Lower leg skin (tissue), 3 donors: ENCODE data around the gene RERGL.

Experiments used
- POLR2A ChIP-seq, 2 donors: fragments of 450-650 bp; IDR thresholded peaks; one replicate each; pipeline ENCODE4 v1.6.1; 2016 to 2017; ENCODE audit warnings: antibody characterized with exemption in 2 of 2, mild to moderate bottlenecking in 1 of 2, moderate library complexity in 1 of 2
- TF ChIP-seq, protein P1 (sequence below), 3 donors: fragments of 450-650 bp; IDR thresholded peaks; one replicate each; pipeline ENCODE4 v1.5.1; 2016; ENCODE audit warnings: antibody characterized with exemption in 3 of 3, mild to moderate bottlenecking in 3 of 3, moderate library complexity in 2 of 3

DNA sequence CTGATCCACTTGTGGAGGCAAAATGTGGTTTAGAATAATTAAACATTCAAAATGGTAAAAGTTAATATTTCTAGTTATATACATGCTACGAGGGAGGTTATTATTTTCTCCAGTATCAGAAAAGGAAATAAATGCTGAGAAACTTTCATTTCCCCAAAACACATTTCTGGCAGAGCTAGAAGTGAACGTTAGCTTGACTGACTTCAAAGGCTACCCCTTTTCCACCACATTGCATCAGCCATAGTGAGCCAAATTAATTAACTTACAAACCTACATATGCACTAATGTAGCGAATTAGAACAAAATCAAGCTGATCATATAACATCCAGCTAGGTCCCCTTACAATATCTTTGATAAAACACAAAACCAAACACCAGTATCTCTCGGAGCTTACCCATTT is 49.3 kb upstream of the RERGL start:
- TF ChIP-seq POLR2A (IDR thresholded peaks at IDR 0.05): no peak
- TF ChIP-seq, protein P1, sequence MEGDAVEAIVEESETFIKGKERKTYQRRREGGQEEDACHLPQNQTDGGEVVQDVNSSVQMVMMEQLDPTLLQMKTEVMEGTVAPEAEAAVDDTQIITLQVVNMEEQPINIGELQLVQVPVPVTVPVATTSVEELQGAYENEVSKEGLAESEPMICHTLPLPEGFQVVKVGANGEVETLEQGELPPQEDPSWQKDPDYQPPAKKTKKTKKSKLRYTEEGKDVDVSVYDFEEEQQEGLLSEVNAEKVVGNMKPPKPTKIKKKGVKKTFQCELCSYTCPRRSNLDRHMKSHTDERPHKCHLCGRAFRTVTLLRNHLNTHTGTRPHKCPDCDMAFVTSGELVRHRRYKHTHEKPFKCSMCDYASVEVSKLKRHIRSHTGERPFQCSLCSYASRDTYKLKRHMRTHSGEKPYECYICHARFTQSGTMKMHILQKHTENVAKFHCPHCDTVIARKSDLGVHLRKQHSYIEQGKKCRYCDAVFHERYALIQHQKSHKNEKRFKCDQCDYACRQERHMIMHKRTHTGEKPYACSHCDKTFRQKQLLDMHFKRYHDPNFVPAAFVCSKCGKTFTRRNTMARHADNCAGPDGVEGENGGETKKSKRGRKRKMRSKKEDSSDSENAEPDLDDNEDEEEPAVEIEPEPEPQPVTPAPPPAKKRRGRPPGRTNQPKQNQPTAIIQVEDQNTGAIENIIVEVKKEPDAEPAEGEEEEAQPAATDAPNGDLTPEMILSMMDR (IDR thresholded peaks at IDR 0.05): no peak
